SU-DHL-6 (cell line): Measurements from ENCODE around the gene CACNA1C.

Source experiments
- CTCF ChIP-seq: fragments of 200-600 bp; sonication (generic); IDR thresholded peaks from one replicate; pipeline ENCODE4 v1.5.1; 2017; ENCODE audit warnings: antibody characterized with exemption, mild to moderate bottlenecking, low read length, moderate library complexity; ENCODE audit not compliant: insufficient read depth, poor library complexity, severe bottlenecking
- EZH2phosphoT487 ChIP-seq: fragments of 200-600 bp; sonication (generic), shearing (Covaris generic); conservative IDR thresholded peaks from 2 replicates; pipeline ENCODE4 v1.6.1; 2018; ENCODE audit warnings: mild to moderate bottlenecking, antibody characterized with exemption, low read length, moderate library complexity, mixed read lengths

- no peak for TF ChIP-seq CTCF
- TF ChIP-seq EZH2phosphoT487: no peak
These were observed 435.8 kb downstream of the CACNA1C start for GRCh38 chr12:2488596-2488995.
